SU-DHL-6 (cell line): ENCODE data around the gene DCHS2.

ENCODE experiments used
- CTCF ChIP-seq: fragments of 200-600 bp; sonication (generic); IDR thresholded peaks from one replicate; pipeline ENCODE4 v1.5.1; 2017; ENCODE audit warnings: antibody characterized with exemption, mild to moderate bottlenecking, low read length, moderate library complexity; ENCODE audit not compliant: insufficient read depth, poor library complexity, severe bottlenecking
- EZH2phosphoT487 ChIP-seq: fragments of 200-600 bp; sonication (generic), shearing (Covaris generic); conservative IDR thresholded peaks from 2 replicates; pipeline ENCODE4 v1.6.1; 2018; ENCODE audit warnings: mild to moderate bottlenecking, antibody characterized with exemption, low read length, moderate library complexity, mixed read lengths

GRCh38 chr4:154222875-154223274 lies 268.7 kb downstream of the DCHS2 start:
- TF ChIP-seq CTCF (no peak), EZH2phosphoT487 (no peak)
